ENCODE measurements around the gene LRP6. TPM values are rescaled to one million over a fixed set of nuclear protein-coding genes. Genes with fewer than 3 reads are reported as not detected.

Gene LRP6
- total and polyA plus RNA-seq, 2 of the 8 experiments (the other 6 are each of a cell fraction or from before 2014, with no cell fraction given), result 53.6 to 73.2 TPM

- TF ChIP-seq CHD7 (IDR thresholded peaks at IDR 0.05; ENCODE audit: insufficient replicate concordance, low read length), result no peak
- no peak for TF ChIP-seq KDM5A (IDR thresholded peaks at IDR 0.05; ENCODE audit: low read length)
- TF ChIP-seq CREB1 (IDR thresholded peaks at IDR 0.05), result no peak
- no peak for TF ChIP-seq SIN3A (conservative IDR thresholded peaks at IDR 0.05 in 1 of 2, IDR thresholded peaks at IDR 0.05 in 1 of 2; ENCODE audit: low read depth in 1 of 2, low read length in 2 of 2)
- no peak for TF ChIP-seq MAFK (IDR thresholded peaks at IDR 0.05; ENCODE audit: low read depth, low read length)
- no peak for TF ChIP-seq SP4 (IDR thresholded peaks at IDR 0.05; ENCODE audit: low read length)
- TF ChIP-seq GABPA (IDR thresholded peaks at IDR 0.05; ENCODE audit: borderline replicate concordance, insufficient read depth, low read length), result no peak
- TF ChIP-seq FOSL1 (IDR thresholded peaks at IDR 0.05; ENCODE audit: insufficient read depth, low read depth, low read length), result no peak
- no peak for TF ChIP-seq JUN (IDR thresholded peaks at IDR 0.05; ENCODE audit: low read depth, low read length)
- TF ChIP-seq SP2 (IDR thresholded peaks at IDR 0.05; ENCODE audit: low read length), result no peak
- no peak for TF ChIP-seq CEBPB (IDR thresholded peaks at IDR 0.05; ENCODE audit: low read depth, low read length)
These were observed 19.6 kb upstream of the LRP6 start (continued) for GRCh38 chr12:12286441-12286840.

Measured in H1 (cell line).